ENCODE measurements around the gene SLC25A27. TPM values are rescaled to one million over a fixed set of nuclear protein-coding genes. Genes with fewer than 3 reads are reported as not detected.
A peak's percentile ranks its signal among the peaks of the same experiment; 100 is the strongest.

The SLC25A27 gene
- total and polyA plus RNA-seq, 2 of the 4 experiments (the other 2 are of a cell fraction): 1.3 TPM; not detected in 1

- in situ Hi-C loops (cut with MboI; ENCODE audit: low sequenced_read_pairs): no loop called here
- TF ChIP-seq MAZ (IDR thresholded peaks at IDR 0.05; ENCODE audit: borderline replicate concordance, low read depth, low read length) (no peak), MXI1 (IDR thresholded peaks at IDR 0.05; ENCODE audit: borderline replicate concordance, low read depth, low read length) (no peak), MAFK (IDR thresholded peaks at IDR 0.05; ENCODE audit: low read depth, low read length) (no peak), RAD21 (IDR thresholded peaks at IDR 0.05; ENCODE audit: low read length) (no peak), FOS (IDR thresholded peaks at IDR 0.05; ENCODE audit: low read depth, low read length) (no peak), CEBPB (IDR thresholded peaks at IDR 0.05; ENCODE audit: low read depth, low read length) (no peak), BHLHE40 (IDR thresholded peaks at IDR 0.05; ENCODE audit: low read depth, low read length) (no peak), POLR2A (IDR thresholded peaks at IDR 0.05; ENCODE audit: low read depth, low read length) (no peak), CHD1 (IDR thresholded peaks at IDR 0.05; ENCODE audit: low read depth, low read length) (no peak), RCOR1 (IDR thresholded peaks at IDR 0.05; ENCODE audit: insufficient replicate concordance, low read length) (no peak), RFX5 (IDR thresholded peaks at IDR 0.05; ENCODE audit: low read depth, low read length) (no peak), USF2 (IDR thresholded peaks at IDR 0.05; ENCODE audit: low read depth, low read length) (no peak), NFE2L2 (IDR thresholded peaks at IDR 0.05; ENCODE audit: low read depth, low read length) (no peak), SMC3 (IDR thresholded peaks at IDR 0.05; ENCODE audit: low read depth, low read length) (no peak)
- TF ChIP-seq, protein P1, sequence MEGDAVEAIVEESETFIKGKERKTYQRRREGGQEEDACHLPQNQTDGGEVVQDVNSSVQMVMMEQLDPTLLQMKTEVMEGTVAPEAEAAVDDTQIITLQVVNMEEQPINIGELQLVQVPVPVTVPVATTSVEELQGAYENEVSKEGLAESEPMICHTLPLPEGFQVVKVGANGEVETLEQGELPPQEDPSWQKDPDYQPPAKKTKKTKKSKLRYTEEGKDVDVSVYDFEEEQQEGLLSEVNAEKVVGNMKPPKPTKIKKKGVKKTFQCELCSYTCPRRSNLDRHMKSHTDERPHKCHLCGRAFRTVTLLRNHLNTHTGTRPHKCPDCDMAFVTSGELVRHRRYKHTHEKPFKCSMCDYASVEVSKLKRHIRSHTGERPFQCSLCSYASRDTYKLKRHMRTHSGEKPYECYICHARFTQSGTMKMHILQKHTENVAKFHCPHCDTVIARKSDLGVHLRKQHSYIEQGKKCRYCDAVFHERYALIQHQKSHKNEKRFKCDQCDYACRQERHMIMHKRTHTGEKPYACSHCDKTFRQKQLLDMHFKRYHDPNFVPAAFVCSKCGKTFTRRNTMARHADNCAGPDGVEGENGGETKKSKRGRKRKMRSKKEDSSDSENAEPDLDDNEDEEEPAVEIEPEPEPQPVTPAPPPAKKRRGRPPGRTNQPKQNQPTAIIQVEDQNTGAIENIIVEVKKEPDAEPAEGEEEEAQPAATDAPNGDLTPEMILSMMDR (conservative IDR thresholded peaks at IDR 0.05; ENCODE audit: low read depth, low read length): no peak
- TF ChIP-seq, protein P2, sequence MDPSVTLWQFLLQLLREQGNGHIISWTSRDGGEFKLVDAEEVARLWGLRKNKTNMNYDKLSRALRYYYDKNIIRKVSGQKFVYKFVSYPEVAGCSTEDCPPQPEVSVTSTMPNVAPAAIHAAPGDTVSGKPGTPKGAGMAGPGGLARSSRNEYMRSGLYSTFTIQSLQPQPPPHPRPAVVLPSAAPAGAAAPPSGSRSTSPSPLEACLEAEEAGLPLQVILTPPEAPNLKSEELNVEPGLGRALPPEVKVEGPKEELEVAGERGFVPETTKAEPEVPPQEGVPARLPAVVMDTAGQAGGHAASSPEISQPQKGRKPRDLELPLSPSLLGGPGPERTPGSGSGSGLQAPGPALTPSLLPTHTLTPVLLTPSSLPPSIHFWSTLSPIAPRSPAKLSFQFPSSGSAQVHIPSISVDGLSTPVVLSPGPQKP (IDR thresholded peaks at IDR 0.05; ENCODE audit: borderline replicate concordance, low read depth, low read length): no peak
- no peak overlapping the region for H4K5ac ChIP-seq (ENCODE audit: low read depth, low read length)
- no peaks in the 10 kb centered on the region for H3K9me3 ChIP-seq (ENCODE audit: control insufficient read depth, insufficient read depth, low read length)
- H3K9ac ChIP-seq (ENCODE audit: low read depth, low read length): no peak overlapping the region
- no peak overlapping the region for H3K23ac ChIP-seq (ENCODE audit: low read depth, low read length)
- no peaks in the 10 kb centered on the region for H3K36me3 ChIP-seq (ENCODE audit: control insufficient read depth, insufficient read depth, low read length)
- DNase-seq (peak; percentile 13), ATAC-seq (ENCODE audit: low read depth) (peak; percentile 54)
- H4K8ac ChIP-seq (ENCODE audit: low read depth in 2 of 2, low read length in 2 of 2): no peak overlapping the region
- ChIA-PET POLR2A (ENCODE audit: unreplicated experiment) (no interaction called here), CTCF (no interaction called here)
- H3K14ac ChIP-seq (replicated peaks; ENCODE audit: low read depth, low read length): no peak overlapping the region
- H4K91ac ChIP-seq (ENCODE audit: insufficient read depth, low read depth, low read length): no peak overlapping the region
- peaks cover 2% of the 10 kb centered on the region; the same call in 1 of the 2 replicates for H3K4me1 ChIP-seq (ENCODE audit: control insufficient read depth, insufficient read depth, low read length)
- no peak overlapping the region for H2BK120ac ChIP-seq (ENCODE audit: low read depth, low read length)
- H2AFZ ChIP-seq (replicated peaks; ENCODE audit: low read length, poor library complexity): no peak overlapping the region
- no peaks in the 10 kb centered on the region for H4K20me1 ChIP-seq (ENCODE audit: insufficient read depth, low read length)
- H3K4me3 ChIP-seq (ENCODE audit: insufficient read depth, low read depth, low read length): no peak overlapping the region
- no peak overlapping the region for H3K4ac ChIP-seq (ENCODE audit: low read depth, low read length)
- H2BK15ac ChIP-seq (ENCODE audit: low read depth, low read length): no peak overlapping the region
- no peak overlapping the region for H2BK5ac ChIP-seq (ENCODE audit: low read depth, low read length, poor library complexity, severe bottlenecking)
- no TSS peak for BruUV-seq (replicated peaks)
- H3K27me3 ChIP-seq (ENCODE audit: control insufficient read depth, insufficient read depth, low read length): no peaks in the 10 kb centered on the region
- no peaks in the 10 kb centered on the region for H3K79me1 ChIP-seq (ENCODE audit: low read depth in 1 of 2, low read length in 2 of 2)
- WGBS, 2 experiments (ENCODE audit: extremely low coverage in 2 of 2, insufficient read length in 1 of 2): no CpG with 5 or more reads among the region's 5 CpGs
- H3K4me2 ChIP-seq (ENCODE audit: low read depth, low read length): peak overlapping the region; percentile 57; the same call in 1 of the 2 replicates
- no peak overlapping the region for H2AK9ac ChIP-seq (replicated peaks; ENCODE audit: low read depth, low read length, poor library complexity)
- H2BK20ac ChIP-seq (ENCODE audit: low read depth, low read length): no peak overlapping the region
- no peak overlapping the region; the same call in 1 of the 2 replicates for H3K18ac ChIP-seq (ENCODE audit: low read depth, low read length)
- intact Hi-C loops (cut with micrococcal nuclease): no loop called here
- H3K56ac ChIP-seq (ENCODE audit: extremely low read depth, insufficient read depth, low read length): no peak overlapping the region
- dilution Hi-C loops (cut with HindIII; ENCODE audit: low sequenced_read_pairs, unreplicated experiment): no loop called here
- no peak overlapping the region for H3K27ac ChIP-seq (ENCODE audit: insufficient read depth, low read length)
- H3K9me1 ChIP-seq (ENCODE audit: insufficient read depth, low read length): no peaks in the 10 kb centered on the region
- H2AK5ac ChIP-seq (ENCODE audit: low read depth, low read length): no peak overlapping the region
These were observed 15.6 kb upstream of the SLC25A27 start for GRCh38 chr6:46637145-46637544.

Data from IMR-90 (cell line).